Stimulated activated CD8-positive, alpha-beta memory T cell treated with anti-CD3 and anti-CD28 coated beads, Interleukin-7, amount 100 ng/mL, for 4 hours (primary cell): ENCODE results near the gene USP37.

Source experiments
- DNase-seq, 2 donors: peaks; one replicate each; pipeline ENCODE4 v3.0.0-alpha.2; 2020; ENCODE audit warnings: low read depth in 2 of 2

Gene USP37

GRCh38 chr2:218429911-218430692 is 138.0 kb downstream of the USP37 start:
- DNase-seq: no peak

GRCh38 chr2:218428846-218429558 is 139.1 kb downstream of the USP37 start:
- DNase-seq: no peak

- no peak for DNase-seq
These were observed 140.4 kb downstream of the USP37 start for GRCh38 chr2:218427741-218428140.

GRCh38 chr2:218425531-218425930 is 142.6 kb downstream of the USP37 start:
- DNase-seq: no peak

GRCh38 chr2:218423584-218423983 is 144.6 kb downstream of the USP37 start:
- no peak for DNase-seq

GRCh38 chr2:218422403-218423086 is 145.6 kb downstream of the USP37 start:
- no peak for DNase-seq

GRCh38 chr2:218421027-218421426 is 147.1 kb downstream of the USP37 start:
- DNase-seq: no peak

- DNase-seq: no peak
These were observed 148.4 kb downstream of the USP37 start for GRCh38 chr2:218419630-218420216.

GRCh38 chr2:218418717-218419458 is 149.3 kb downstream of the USP37 start, which contains the start of gene VIL1:
Gene VIL1 (plus strand): TSS chr2:218419123. CDS start chr2:218423779, 4,656 bp downstream.
- DNase-seq: no peak

- DNase-seq: no peak
These were observed 149.8 kb downstream of the USP37 start for GRCh38 chr2:218418321-218418716.

- no peak for DNase-seq
These were observed 160.4 kb downstream of the USP37 start for GRCh38 chr2:218407717-218408116.

- DNase-seq: peak in 1 of 2 donors; percentile 61
These were observed 161.1 kb downstream of the USP37 start for GRCh38 chr2:218406949-218407618.

- peak; percentile 75 to 91 for DNase-seq
These were observed 161.8 kb downstream of the USP37 start for GRCh38 chr2:218406209-218406948.

GRCh38 chr2:218405746-218406208 is 162.4 kb downstream of the USP37 start:
- DNase-seq: no peak

- no peak for DNase-seq
These were observed 162.9 kb downstream of the USP37 start for GRCh38 chr2:218405086-218405745.

- DNase-seq: no peak
These were observed 163.6 kb downstream of the USP37 start for GRCh38 chr2:218404351-218405085.

- no peak for DNase-seq
These were observed 164.3 kb downstream of the USP37 start for GRCh38 chr2:218403810-218404209.

- no peak for DNase-seq
These were observed 165.2 kb downstream of the USP37 start for GRCh38 chr2:218402911-218403411.
